ENCODE data around the gene OBSCN. TPM values are rescaled to one million over a fixed set of nuclear protein-coding genes. Genes with fewer than 3 reads are reported as not detected.

The OBSCN gene
- total and polyA plus RNA-seq, 10 of the 15 experiments (the other 5 are each of a cell fraction or from before 2014, with no cell fraction given), result 0.01 to 0.36 (median 0.08) TPM; not detected in 2

DNA sequence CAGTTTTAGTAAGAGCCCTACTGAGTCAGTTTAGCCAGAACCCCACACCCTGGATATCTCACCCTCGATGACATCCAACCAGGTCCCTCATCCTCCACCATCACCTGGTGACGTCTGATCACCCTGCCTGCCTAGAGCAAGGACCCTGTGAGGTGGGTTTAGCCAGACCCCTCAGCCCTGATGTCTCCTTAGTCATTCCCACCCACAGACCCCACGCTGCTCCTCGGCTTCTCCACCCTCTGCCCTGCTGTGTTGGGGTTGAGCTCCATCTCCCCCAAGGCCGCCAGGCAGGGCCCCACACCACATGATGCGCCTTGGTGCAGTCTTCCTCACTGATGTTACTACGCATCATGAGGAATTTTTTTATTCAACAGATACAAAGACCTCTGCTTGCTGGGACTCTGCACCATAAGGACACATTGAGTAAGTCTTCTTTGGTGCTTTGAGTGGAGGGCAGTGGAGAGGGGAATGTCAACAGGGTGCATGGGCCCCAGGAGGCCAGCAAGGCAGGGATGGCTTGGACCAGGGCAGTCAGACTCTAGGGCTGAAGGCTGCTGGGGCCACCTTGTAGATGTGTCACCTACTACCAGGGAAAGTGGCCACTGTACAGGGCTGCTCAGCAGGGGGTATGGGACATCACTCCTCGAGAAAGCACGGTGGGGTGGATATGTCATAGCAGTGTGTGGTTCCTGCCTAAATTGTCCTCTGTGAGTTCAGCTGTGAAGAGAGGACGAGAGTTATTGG is 43.9 kb upstream of the OBSCN start:
- no peak overlapping the region for H2AFZ ChIP-seq (ENCODE audit: control insufficient read depth, low read depth, low read length)
- H3K9ac ChIP-seq (ENCODE audit: control insufficient read depth, insufficient read depth, low read length), result no peak overlapping the region; the same call in 1 of the 2 replicates

DNA sequence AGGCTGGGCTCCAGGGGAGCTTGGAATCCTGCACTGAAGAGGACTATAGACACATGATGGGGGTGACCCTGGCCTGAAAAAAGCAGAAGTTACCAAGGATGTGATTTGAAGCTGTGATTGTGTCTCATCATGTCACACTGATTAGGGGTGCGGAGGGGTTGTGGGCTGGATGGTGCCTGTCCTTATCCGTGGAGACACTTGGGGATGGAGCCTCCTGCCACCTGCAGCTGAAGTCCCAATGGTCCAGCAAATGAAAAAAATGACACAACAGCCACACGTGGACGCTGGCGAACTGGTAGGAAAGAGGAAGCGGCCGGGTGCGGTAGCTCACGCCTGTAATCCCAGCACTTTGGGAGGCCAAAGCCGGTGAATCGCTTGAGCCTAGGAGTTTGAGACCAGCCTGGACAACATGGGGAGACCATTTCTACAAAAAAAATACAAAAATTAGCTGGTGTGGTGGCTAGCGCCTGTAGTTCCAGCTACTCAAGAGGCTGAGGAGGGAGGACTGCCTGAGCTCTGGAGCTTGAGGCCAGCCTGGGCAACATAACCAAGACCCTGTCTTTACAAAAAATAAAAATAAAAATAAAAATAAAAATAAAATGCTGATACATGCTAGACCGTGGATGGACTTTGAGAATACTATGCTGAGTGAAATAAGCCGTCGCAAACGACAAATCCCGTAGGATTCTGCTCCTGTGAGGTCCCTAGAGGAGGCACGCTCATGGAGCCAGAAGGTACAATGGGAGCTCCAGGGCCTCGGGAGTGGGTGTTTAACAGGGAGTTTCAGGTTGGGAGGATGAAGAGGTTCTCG is 43.1 kb upstream of the OBSCN start:
- H2AFZ ChIP-seq (ENCODE audit: control insufficient read depth, low read depth, low read length), result peak overlapping the region; percentile 95
- in situ Hi-C loops (cut with MboI) (no loop called here), intact Hi-C loops (cut with micrococcal nuclease; ENCODE audit: unreplicated experiment) (loop anchor here (1.0 to 2.0 kb wide), 2 partner anchors 24 to 82 kb away; partner anchors contain the start of genes ARF1 and GUK1)
- FAIRE-seq (no peak), ATAC-seq (no peak; the same call in 2 of the 3 replicates), DNase-seq (ENCODE audit: low read depth, low spot score) (no peak)
- H3K9ac ChIP-seq (ENCODE audit: control insufficient read depth, insufficient read depth, low read length), result peak overlapping the region; percentile 81
- TSS peak; percentile 94 for BruUV-seq (replicated peaks)
- H3K4me1 ChIP-seq (ENCODE audit: control insufficient read depth, insufficient read depth, low read length), result peaks cover 7% of the 10 kb centered on the region
- H3K27me3 ChIP-seq (replicated peaks in 1 of 2; ENCODE audit: control insufficient read depth in 2 of 2, insufficient read depth in 2 of 2, low read length in 1 of 2), result no peaks in the 10 kb centered on the region
- H4K20me1 ChIP-seq (ENCODE audit: control insufficient read depth, insufficient read depth), result no peaks in the 10 kb centered on the region
- CTCF ChIA-PET, result interaction anchor here (0.6 to 5.2 kb wide), 16 partner anchors 15 to 402 kb away, joined by 3 to 54 read pairs (median 4); partner anchors contain the start of genes ARF1 and GUK1
- peak; percentile 28 to 57; a peak in 3 of 4 replicates for TF ChIP-seq IKZF2 (IDR thresholded peaks at IDR 0.05)
- TF ChIP-seq NBN (IDR thresholded peaks at IDR 0.05), result 0 out of 2 replicates have a peak, but pooled peaks have one; percentile 47
- TF ChIP-seq MLLT1 (IDR thresholded peaks at IDR 0.05), result 0 out of 2 replicates have a peak, but pooled peaks have one; percentile 60
- TF ChIP-seq SPI1 (IDR thresholded peaks at IDR 0.05; ENCODE audit: borderline replicate concordance, insufficient read depth, low read depth, low read length), result peak; percentile 10; the same call in 1 of the 2 replicates
- TF ChIP-seq E2F8 (IDR thresholded peaks at IDR 0.05; ENCODE audit: low read depth, partially characterized antibody), result no peak
- peaks cover 4% of the 10 kb centered on the region for H3K79me2 ChIP-seq (ENCODE audit: control insufficient read depth, insufficient read depth, low read length)
- WGBS (ENCODE audit: insufficient coverage, insufficient replicate concordance, low lambda C conversion rate, missing lambda C conversion rate), result 48% methylated on average over 20 of the region's 20 CpGs
- RAD21 ChIA-PET (ENCODE audit: unreplicated experiment), result interaction anchor here (1.3 to 4.6 kb wide), 4 partner anchors 25 to 166 kb away, joined by 8 to 34 read pairs (median 20); partner anchors contain the start of gene GUK1
- H3K9me3 ChIP-seq (replicated peaks; ENCODE audit: control insufficient read depth, insufficient read depth, low read length), result no peaks in the 10 kb centered on the region
- peak overlapping the region; percentile 82 for H3K27ac ChIP-seq (ENCODE audit: control insufficient read depth, insufficient read depth)
- H3K4me3 ChIP-seq, result peak overlapping the region; percentile 90; the same call in 1 of the 2 replicates
- H3K4me2 ChIP-seq (ENCODE audit: control insufficient read depth, insufficient read depth), result peak overlapping the region; percentile 90
- H3K36me3 ChIP-seq (ENCODE audit: control insufficient read depth in 2 of 2, insufficient read depth in 2 of 2, low read length in 1 of 2), result no peaks in the 10 kb centered on the region
- SMC1A ChIA-PET (ENCODE audit: uncharacterized antibody, unreplicated experiment), result interaction anchor here (0.6 to 3.0 kb wide), 7 partner anchors 11 to 1317 kb away, joined by 3 to 32 read pairs (median 3); partner anchors contain the start of gene GUK1
- POLR2A ChIA-PET, result interaction anchor here (1.0 to 3.8 kb wide), 4 partner anchors 21 to 82 kb away, joined by 3 to 43 read pairs (median 4); partner anchors contain the start of genes ARF1, C1orf35 and GUK1

More for the DNA sequence above, 43.9 kb upstream of the OBSCN start:
- no peak overlapping the region for H3K27ac ChIP-seq (ENCODE audit: control insufficient read depth, insufficient read depth)
- DNase-seq (ENCODE audit: low read depth, low spot score), result no peak
- 90% methylated on average over 10 of the region's 10 CpGs for WGBS (ENCODE audit: insufficient coverage, insufficient replicate concordance, low lambda C conversion rate, missing lambda C conversion rate)
- SMC1A ChIA-PET (ENCODE audit: uncharacterized antibody, unreplicated experiment), result interaction anchor here (0.6 to 3.0 kb wide), 4 partner anchors 10 to 1318 kb away, joined by 3 to 32 read pairs (median 6); partner anchors contain the start of gene GUK1
- no peaks in the 10 kb centered on the region for H3K27me3 ChIP-seq (replicated peaks in 1 of 2; ENCODE audit: control insufficient read depth in 2 of 2, insufficient read depth in 2 of 2, low read length in 1 of 2)
- TF ChIP-seq MTA3 (IDR thresholded peaks at IDR 0.05; ENCODE audit: borderline replicate concordance, low read length) (no peak), SREBF2 (IDR thresholded peaks at IDR 0.05; ENCODE audit: low read length) (no peak)
- CTCF ChIA-PET, result interaction anchor here (0.7 to 5.2 kb wide), 8 partner anchors 20 to 350 kb away, joined by 3 to 54 read pairs (median 4); partner anchors contain the start of gene GUK1
- FAIRE-seq, result no peak
- no peaks in the 10 kb centered on the region; the same call in 1 of the 2 replicates for H4K20me1 ChIP-seq (ENCODE audit: control insufficient read depth, insufficient read depth)
- peaks cover 4% of the 10 kb centered on the region for H3K79me2 ChIP-seq (ENCODE audit: control insufficient read depth, insufficient read depth, low read length)
- RAD21 ChIA-PET (ENCODE audit: unreplicated experiment), result no interaction called here
- peaks cover 7% of the 10 kb centered on the region for H3K4me1 ChIP-seq (ENCODE audit: control insufficient read depth, insufficient read depth, low read length)
- no peak for ATAC-seq
- peak overlapping the region; percentile 90 for H3K4me2 ChIP-seq (ENCODE audit: control insufficient read depth, insufficient read depth)
- intact Hi-C loops (cut with micrococcal nuclease; ENCODE audit: unreplicated experiment) (loop anchor here (2.0 kb wide), 1 partner anchor 81 kb away; the partner anchor contains the start of gene ARF1), in situ Hi-C loops (cut with MboI) (no loop called here)
- no peaks in the 10 kb centered on the region for H3K36me3 ChIP-seq (ENCODE audit: control insufficient read depth in 2 of 2, insufficient read depth in 2 of 2, low read length in 1 of 2)
- H3K9me3 ChIP-seq (replicated peaks; ENCODE audit: control insufficient read depth, insufficient read depth, low read length), result no peaks in the 10 kb centered on the region
- BruUV-seq (replicated peaks), result no TSS peak
- POLR2A ChIA-PET, result interaction anchor here (1.0 to 3.8 kb wide), 3 partner anchors 21 to 82 kb away, joined by 3 to 43 read pairs (median 3); partner anchors contain the start of genes ARF1 and GUK1
- H3K4me3 ChIP-seq, result no peak overlapping the region
